ENCODE measurements around the gene COL9A3. TPM values are rescaled to one million over a fixed set of nuclear protein-coding genes. Genes with fewer than 3 reads are reported as not detected.

Gene COL9A3
- total RNA-seq, 4 donors from 2014 or later = 13.4 to 22.9 (median 18.4) TPM

DNA sequence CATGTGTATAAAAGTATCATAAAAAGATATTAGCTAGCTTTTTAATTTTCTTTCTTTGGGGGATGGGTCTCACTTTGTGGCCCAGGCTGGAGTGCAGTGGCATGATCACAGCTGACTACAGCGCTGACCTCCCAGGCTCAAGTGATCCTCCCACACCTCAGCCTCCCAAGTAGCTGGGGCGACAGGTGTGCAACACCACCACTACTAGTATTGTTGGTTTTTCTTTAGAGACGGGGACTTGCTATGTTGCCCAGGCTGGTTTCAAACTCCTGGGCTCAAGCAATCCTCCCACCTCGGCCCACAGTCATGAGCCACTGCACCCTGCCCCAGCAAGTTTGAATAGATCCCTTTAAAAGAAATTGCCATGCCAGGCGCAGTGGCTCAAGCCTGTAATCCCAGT, 38.3 kb downstream of the COL9A3 start:
- Histone ChIP-seq H3K4me1 (peaks cover 2 to 7% (median 5%) of the 10 kb centered on the region in 4 donors), H3K36me3 (peaks cover 13 to 59% (median 52%) of the 10 kb centered on the region in 4 donors), H3K27ac (replicated peaks in 1 of 4) (no peak overlapping the region), H3K4me3 (no peak overlapping the region), H3K9me3 (no peaks in the 10 kb centered on the region), H3K27me3 (no peaks in the 10 kb centered on the region)
- intact Hi-C loops (cut with DNase I) = no loop called here
- DNase-seq (ENCODE audit: extremely low spot score) = no peak
- TF ChIP-seq EP300 (IDR thresholded peaks at IDR 0.05) = no peak
- no peak for TF ChIP-seq POLR2AphosphoS5 (IDR thresholded peaks at IDR 0.05)
- WGBS = 96% methylated on average over 5 of the region's 5 CpGs

DNA sequence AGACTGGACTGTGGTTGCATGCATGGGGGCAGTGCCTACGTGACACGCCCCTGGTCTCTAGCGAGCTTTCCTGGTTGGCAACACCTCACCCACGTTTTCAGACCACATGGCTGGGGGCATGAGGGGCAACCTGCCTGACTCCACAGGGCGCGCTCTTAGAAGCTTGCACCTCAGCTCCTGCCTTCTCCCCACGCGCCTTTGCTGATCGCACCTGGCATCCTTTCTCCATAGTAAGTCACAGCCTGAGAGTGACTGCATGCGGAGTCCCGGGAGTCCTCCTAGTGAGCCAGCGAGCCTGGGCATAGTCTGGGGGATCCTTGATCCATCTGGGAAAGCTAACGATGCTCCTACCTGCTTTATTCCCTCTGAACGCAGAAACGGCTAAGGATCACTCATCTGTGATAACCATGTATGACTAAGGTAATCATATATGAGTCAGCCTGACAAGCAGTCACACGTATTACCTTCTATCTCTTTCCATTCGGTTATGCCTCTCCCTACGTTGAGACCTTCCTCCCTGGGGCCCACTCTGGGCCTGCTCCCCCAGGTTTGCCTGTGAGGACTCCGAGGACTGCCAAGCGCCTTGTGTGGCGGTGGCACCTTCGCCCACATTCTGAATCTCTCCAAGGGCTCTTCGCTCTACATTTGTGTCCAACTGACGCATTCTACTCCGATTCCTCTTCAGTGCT, 40.2 kb downstream of the COL9A3 start:
- Histone ChIP-seq H3K4me3 (no peak overlapping the region), H3K27me3 (no peaks in the 10 kb centered on the region), H3K9me3 (no peaks in the 10 kb centered on the region), H3K4me1 (peaks cover 10 to 16% (median 14%) of the 10 kb centered on the region in 4 donors), H3K36me3 (peaks cover 13 to 47% (median 45%) of the 10 kb centered on the region in 4 donors), H3K27ac (replicated peaks in 1 of 4) (no peak overlapping the region)
- whole genome bisulfite sequencing = 92% methylated on average over 20 of the region's 25 CpGs
- TF ChIP-seq, protein P1, sequence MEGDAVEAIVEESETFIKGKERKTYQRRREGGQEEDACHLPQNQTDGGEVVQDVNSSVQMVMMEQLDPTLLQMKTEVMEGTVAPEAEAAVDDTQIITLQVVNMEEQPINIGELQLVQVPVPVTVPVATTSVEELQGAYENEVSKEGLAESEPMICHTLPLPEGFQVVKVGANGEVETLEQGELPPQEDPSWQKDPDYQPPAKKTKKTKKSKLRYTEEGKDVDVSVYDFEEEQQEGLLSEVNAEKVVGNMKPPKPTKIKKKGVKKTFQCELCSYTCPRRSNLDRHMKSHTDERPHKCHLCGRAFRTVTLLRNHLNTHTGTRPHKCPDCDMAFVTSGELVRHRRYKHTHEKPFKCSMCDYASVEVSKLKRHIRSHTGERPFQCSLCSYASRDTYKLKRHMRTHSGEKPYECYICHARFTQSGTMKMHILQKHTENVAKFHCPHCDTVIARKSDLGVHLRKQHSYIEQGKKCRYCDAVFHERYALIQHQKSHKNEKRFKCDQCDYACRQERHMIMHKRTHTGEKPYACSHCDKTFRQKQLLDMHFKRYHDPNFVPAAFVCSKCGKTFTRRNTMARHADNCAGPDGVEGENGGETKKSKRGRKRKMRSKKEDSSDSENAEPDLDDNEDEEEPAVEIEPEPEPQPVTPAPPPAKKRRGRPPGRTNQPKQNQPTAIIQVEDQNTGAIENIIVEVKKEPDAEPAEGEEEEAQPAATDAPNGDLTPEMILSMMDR (IDR thresholded peaks at IDR 0.05) = no peak
- TF ChIP-seq POLR2AphosphoS5 (IDR thresholded peaks at IDR 0.05) (no peak), POLR2A (IDR thresholded peaks at IDR 0.05; ENCODE audit: low read depth) (no peak), EP300 (IDR thresholded peaks at IDR 0.05) (no peak)
- DNase-seq (ENCODE audit: extremely low spot score) = no peak
- intact Hi-C loops (cut with DNase I) = no loop called here

DNA sequence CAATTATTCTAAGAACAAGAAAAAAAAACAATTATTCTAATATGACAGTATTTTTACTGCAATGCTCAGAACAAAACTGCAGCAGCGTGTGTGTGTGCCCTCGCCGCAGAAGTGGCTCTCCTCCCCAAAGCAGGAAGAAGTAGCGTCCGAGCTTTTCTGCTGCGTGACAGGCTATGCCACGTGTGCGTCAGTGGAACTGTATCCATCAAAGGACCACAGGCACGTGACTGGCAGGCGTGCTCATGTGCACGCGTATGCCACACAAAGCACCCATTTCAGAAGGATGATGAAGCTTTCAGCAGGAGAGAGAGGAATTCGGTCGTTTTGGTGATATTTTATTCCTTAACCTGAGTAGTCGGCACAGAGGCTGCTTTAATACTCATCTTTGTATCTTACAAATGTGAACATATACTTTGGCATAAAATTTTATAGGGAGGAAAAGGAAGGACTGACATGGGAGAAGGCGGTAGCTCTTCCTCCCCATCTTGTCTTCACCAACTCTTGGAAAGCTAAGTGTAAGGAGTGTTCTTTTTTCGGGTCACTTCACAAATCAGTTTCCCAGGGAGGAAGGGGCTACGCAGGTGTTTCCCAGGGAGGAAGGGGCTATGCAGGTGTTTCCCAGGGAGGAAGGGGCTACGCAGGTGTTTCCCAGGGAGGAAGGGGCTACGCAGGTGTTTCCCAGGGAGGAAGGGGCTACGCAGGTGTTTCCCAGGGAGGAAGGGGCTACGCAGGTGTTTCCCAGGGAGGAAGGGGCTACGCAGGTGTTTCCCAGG, 41.4 kb downstream of the COL9A3 start:
- WGBS = 88% methylated on average over 20 of the region's 23 CpGs
- Histone ChIP-seq H3K27ac (replicated peaks in 1 of 4) (no peak overlapping the region), H3K4me3 (no peak overlapping the region), H3K36me3 (peaks cover 13 to 36% (median 34%) of the 10 kb centered on the region in 4 donors), H3K9me3 (no peaks in the 10 kb centered on the region), H3K27me3 (no peaks in the 10 kb centered on the region), H3K4me1 (peaks cover 15 to 24% (median 20%) of the 10 kb centered on the region in 4 donors)
- intact Hi-C loops (cut with DNase I) = no loop called here
- DNase-seq (ENCODE audit: extremely low spot score) = no peak
- TF ChIP-seq POLR2AphosphoS5 (IDR thresholded peaks at IDR 0.05) (no peak), POLR2A (IDR thresholded peaks at IDR 0.05; ENCODE audit: low read depth) (no peak), EP300 (IDR thresholded peaks at IDR 0.05) (no peak)
- TF ChIP-seq, protein P1 (IDR thresholded peaks at IDR 0.05) = no peak

DNA sequence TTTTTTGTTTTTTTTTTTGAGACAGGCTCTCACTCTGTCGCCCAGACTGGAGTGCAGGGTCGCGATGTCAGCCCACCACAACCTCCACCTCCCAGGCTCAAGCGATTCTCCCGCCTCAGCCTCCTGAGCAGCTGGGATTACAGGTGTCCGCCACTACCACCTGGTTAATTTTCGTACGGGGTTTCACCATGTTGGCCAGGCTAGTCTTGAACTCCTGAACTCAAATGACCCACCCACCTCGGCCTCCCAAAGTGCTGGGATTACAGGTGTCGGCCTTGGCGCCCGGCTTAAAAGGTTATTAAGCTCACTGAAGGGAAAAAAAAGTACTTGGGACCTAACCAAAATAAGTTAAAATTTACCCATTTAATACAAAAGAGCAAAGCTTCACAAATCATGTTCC, 42.9 kb downstream of the COL9A3 start:
- Histone ChIP-seq H3K9me3 (no peaks in the 10 kb centered on the region), H3K36me3 (peaks cover 8 to 25% (median 21%) of the 10 kb centered on the region in 4 donors), H3K27me3 (no peaks in the 10 kb centered on the region), H3K27ac (replicated peaks in 1 of 4) (no peak overlapping the region), H3K4me1 (peaks cover 15 to 24% (median 20%) of the 10 kb centered on the region in 4 donors), H3K4me3 (no peak overlapping the region)
- no peak for DNase-seq (ENCODE audit: extremely low spot score)
- intact Hi-C loops (cut with DNase I) = no loop called here
- TF ChIP-seq EP300 (IDR thresholded peaks at IDR 0.05) (no peak), POLR2AphosphoS5 (IDR thresholded peaks at IDR 0.05) (no peak), POLR2A (IDR thresholded peaks at IDR 0.05; ENCODE audit: low read depth) (no peak)
- TF ChIP-seq, protein P1 (IDR thresholded peaks at IDR 0.05) = no peak
- 94% methylated on average over 12 of the region's 12 CpGs for WGBS

DNA sequence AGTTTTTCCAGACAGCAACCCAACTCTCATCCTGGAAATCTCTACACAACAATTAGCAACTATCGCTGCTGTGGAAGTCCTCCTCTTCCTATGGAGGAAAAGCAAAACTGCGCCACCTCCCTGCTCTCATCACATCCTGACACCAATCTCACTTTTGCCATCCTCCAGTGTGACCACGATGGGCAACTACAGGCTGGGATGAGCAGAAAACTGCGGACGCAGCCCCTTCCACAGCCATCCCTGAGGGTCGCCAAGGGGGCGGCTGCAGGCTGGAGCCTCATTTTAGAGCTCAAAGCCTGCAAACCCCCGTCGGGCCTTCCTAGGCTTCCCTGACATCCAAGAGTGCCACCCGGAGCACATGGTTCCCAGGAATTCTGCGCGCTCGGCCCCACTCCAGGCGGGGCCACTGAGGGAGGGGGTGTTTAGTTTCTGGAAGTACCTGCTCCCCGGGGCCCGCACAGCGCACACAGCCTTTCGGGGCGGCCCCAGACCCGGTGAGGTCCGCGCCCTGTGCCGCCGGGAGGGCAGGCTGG, 43.6 kb downstream of the COL9A3 start:
- Histone ChIP-seq H3K36me3 (peaks cover 8 to 18% (median 14%) of the 10 kb centered on the region in 4 donors), H3K27ac (replicated peaks in 1 of 4) (no peak overlapping the region), H3K4me3 (peak overlapping the region; percentile 49 to 76 (median 56)), H3K9me3 (no peaks in the 10 kb centered on the region), H3K4me1 (peaks cover 15 to 24% (median 20%) of the 10 kb centered on the region in 4 donors), H3K27me3 (no peaks in the 10 kb centered on the region)
- TF ChIP-seq EP300 (IDR thresholded peaks at IDR 0.05) = no peak
- intact Hi-C loops (cut with DNase I) = no loop called here
- 31% methylated on average over 9 of the region's 24 CpGs for WGBS
- DNase-seq (ENCODE audit: extremely low spot score) = no peak

Data from esophagus muscularis mucosa (tissue), 4 donors.